HG03108 (cell line): ENCODE measurements around the gene MSI2.

Source experiments
- ATAC-seq: cut with Tn5 transposase; IDR thresholded peaks from one replicate; pipeline ENCODE4 v1.9.1; 2021; ENCODE audit warnings: moderate library complexity; ENCODE audit not compliant: unreplicated experiment

MSI2 gene

DNA sequence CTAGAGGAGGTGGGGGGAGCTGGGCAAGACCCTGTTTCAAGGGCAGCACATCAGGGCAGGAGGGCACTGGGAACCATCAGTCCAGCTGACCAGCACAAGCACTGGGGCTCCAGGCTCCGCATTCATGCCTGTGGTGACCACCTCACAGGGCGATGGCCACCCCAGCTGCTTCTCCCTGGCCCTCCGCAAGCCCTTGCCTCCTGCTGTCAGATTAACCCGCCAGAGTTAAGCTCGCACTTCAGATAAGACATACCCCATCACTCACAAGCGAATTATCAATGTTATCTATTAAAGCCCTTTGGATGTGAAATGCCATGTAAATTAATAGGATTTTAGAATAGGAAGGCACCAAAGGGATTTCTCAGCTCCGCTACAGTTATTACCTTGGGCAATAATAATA is 383.8 kb downstream of the MSI2 start:
- ATAC-seq, result no peak

GRCh38 chr17:57641761-57642160 is 385.4 kb downstream of the MSI2 start:
- ATAC-seq, result no peak

GRCh38 chr17:57643062-57643461 is 386.7 kb downstream of the MSI2 start:
- ATAC-seq, result no peak

DNA sequence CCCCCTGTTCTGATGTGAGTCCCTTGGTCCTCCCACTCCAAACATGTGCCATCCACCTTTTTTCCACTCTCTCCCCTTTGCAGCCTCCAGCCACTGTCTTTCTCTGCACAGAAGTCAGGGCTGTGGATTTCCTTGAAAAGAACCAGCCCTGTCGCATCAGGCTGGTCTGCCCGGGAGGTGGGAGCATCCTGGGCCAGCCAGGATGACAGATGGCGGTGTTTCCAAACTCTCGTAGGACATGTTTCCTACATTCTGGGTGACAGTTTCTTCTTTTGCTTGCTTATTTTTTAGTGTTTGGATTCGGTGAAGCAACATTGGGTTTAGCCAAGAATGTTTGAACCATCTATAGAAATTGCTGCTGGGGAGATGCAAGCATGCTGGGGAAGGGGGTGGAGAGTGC is 388.0 kb downstream of the MSI2 start:
- ATAC-seq, result no peak

- no peak for ATAC-seq
These were observed 389.8 kb downstream of the MSI2 start for GRCh38 chr17:57645950-57646665.

- no peak for ATAC-seq
These were observed 392.4 kb downstream of the MSI2 start for GRCh38 chr17:57648720-57649119.

- ATAC-seq, result no peak
These were observed 392.9 kb downstream of the MSI2 start for GRCh38 chr17:57649191-57649590.

GRCh38 chr17:57649731-57650484 is 393.6 kb downstream of the MSI2 start:
- no peak for ATAC-seq

DNA sequence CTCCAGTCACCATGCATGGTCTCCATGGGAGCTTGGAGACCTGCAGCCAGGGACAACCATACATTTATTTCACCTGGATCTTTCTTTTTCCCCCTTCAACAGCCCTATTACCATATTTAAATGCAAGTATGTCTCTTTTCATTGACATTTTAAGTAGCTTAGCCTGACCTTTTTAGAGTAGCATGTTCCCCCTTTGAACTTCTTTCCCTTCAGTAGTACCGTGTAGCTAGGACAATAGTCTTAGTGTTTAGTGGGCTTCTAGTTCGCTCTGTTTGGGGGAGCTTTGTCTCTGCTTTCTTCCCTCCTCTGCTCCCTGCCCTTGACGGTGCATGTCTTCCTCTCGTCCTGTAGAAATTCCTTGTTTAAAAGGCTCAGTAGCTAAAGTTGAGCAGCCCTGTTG is 394.2 kb downstream of the MSI2 start:
- ATAC-seq, result no peak

- ATAC-seq, result no peak
These were observed 395.1 kb downstream of the MSI2 start for GRCh38 chr17:57651451-57651850.

DNA sequence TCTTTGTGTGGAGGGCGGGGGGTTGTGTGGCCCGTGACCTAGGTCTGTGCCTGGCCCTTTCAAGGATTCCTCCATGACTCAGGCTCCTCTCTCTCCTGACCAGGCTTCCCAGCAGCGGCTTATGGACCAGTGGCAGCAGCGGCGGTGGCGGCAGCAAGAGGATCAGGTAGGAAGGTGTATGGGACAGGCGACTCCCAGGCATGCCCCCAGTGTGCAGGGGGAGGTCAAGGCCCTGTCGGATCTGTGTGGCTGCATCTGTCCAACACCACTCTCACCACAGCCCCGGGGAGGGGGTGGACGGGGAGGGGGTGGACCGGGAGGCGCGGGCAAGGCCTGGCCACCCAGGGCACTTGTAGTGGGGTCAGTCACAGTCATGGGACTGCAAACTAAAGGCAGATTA is 395.7 kb downstream of the MSI2 start:
- ATAC-seq, result no peak

DNA sequence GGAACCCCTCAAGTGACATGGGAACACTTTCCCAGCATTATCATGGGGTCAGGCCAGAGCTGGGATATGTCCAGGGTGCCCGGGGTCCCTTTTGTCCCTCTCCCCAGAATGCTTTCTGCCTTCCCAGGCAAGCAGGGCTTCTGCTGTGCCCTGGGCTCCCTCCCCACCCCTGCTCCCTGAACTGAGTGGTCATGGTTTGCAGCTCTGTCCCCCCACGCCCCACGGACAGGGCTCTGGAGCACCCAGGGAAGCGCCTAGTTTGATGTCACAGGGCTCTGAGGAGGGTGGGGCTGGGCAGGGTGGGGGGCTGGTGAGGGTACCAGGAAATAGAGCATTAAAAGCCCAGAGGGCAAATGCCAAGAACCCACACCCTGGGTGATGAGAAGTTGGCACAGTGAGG is 396.5 kb downstream of the MSI2 start:
- ATAC-seq, result no peak

- no peak for ATAC-seq
These were observed 397.0 kb downstream of the MSI2 start for GRCh38 chr17:57653279-57653678.

DNA sequence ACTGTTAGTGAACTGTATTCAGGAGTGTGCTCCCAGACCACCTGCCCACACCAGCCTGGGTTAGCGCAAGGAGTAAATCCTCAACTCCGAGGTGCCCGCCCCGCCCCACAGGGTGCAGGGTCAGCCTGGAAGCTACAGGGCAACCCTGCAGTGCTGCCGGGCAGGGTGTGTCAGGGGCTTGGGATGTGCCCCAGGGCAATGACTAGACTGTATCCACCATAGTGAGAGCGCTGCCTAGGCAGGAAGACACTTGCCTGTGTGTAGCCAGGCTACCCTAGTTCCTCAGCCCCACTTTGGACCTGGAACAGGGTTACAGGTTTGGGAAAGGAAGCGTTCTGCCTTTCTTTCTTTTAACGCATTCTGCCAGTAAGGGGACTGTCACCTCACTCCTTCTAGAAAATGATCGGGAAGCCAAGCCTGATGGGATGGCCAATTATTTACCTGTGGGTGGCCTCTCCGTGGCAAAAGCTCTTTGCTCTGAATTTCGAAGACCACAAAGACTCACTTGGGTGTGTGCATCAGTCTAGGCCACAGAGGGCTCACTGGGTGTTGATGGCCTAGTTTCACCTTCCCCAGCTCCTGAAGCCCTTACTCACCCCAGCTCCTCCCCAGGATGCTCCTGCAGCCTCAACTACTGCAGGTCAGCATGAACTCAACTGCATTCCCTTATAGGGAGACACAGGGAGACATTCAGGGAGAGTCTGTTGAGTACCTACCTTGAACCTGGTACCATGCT is 397.9 kb downstream of the MSI2 start:
- ATAC-seq, result no peak

DNA sequence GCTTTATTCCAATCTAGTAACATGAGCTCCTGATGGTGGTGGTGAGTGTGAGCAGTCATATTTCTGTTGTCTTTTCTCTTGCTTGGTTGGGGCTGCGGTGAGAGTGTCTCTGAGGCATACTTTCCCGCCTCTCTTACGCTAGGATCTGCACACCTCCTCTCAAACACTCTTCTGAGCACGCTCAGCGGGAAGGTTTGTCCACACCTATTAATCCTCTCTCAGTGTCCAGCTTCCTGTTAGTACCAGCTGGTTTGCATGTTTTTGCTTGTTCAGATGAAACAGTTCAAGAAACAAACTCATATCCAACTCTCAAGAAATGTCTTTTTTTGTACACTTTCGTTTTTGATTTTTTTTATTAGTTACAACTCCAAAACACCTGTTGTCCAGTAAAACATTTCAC is 399.2 kb downstream of the MSI2 start:
- no peak for ATAC-seq

- no peak for ATAC-seq
These were observed 400.9 kb downstream of the MSI2 start for GRCh38 chr17:57657211-57657610.

GRCh38 chr17:57662041-57662440 is 405.7 kb downstream of the MSI2 start:
- no peak for ATAC-seq

- no peak for ATAC-seq
These were observed 406.5 kb downstream of the MSI2 start for GRCh38 chr17:57662644-57663308.

- ATAC-seq, result no peak
These were observed 407.2 kb downstream of the MSI2 start for GRCh38 chr17:57663326-57664070.

DNA sequence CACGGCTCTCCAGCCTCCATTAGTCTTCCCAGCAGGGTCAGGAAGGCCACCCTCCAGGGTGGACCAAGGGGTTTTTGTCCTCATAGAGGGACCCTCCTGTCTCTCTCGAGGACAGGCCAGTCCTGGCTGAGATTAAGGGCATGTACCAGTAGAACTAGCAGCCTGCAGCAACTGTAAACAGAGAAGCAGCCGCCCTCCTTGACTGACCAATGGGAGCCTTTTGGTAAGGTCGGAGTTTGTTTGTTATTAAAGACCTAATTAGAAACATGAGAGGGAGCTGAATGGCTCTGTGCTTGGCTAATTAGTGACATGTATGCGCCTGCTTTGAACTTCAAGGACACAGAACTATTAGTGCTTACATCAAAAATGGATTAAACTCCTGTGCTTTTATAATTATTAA is 408.8 kb downstream of the MSI2 start:
- ATAC-seq, result no peak

DNA sequence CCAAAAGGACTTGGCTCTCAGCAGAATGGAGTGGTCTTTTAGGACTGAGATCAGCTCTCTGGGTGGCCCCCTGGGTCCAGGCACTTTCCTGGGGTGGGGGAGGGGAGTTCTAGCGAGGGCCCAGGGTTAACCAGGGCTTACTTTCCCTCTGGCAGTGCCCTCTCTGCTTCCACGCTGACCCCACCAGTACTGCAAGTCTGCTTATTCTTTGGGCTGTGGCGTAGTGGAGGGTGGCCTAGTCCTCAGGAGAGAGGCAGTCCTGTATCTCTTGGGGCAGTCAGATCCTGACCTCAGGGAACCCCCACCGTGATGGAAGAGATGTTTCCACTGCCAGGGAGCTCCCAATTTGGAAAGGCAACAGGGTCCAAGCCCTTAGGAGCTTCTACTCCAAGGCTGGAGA is 409.4 kb downstream of the MSI2 start:
- no peak for ATAC-seq
